ENCODE data around the gene TSTD2. TPM values are rescaled to one million over a fixed set of nuclear protein-coding genes. Genes with fewer than 3 reads are reported as not detected.

TSTD2 gene
- total RNA-seq, 1 experiment from 2014 or later: 29.2 TPM

- no peak overlapping the region for H3K9ac ChIP-seq (ENCODE audit: low read length)
- no peak for DNase-seq
- no peaks in the 10 kb centered on the region for H3K36me3 ChIP-seq (ENCODE audit: insufficient read depth, low read length)
- no peaks in the 10 kb centered on the region for H3K9me2 ChIP-seq (replicated peaks; ENCODE audit: insufficient read depth, low read length)
- H3K27ac ChIP-seq (ENCODE audit: low read length): no peak overlapping the region
- no peaks in the 10 kb centered on the region for H3K79me2 ChIP-seq (ENCODE audit: low read length)
- no peak overlapping the region for H2AFZ ChIP-seq (ENCODE audit: low read length)
- no peaks in the 10 kb centered on the region for H3K27me3 ChIP-seq (ENCODE audit: low read length)
- H3K4me1 ChIP-seq (ENCODE audit: low read length): no peaks in the 10 kb centered on the region
- no peaks in the 10 kb centered on the region for H4K20me1 ChIP-seq (ENCODE audit: insufficient read depth, low read depth, low read length)
- no peaks in the 10 kb centered on the region for H3K9me3 ChIP-seq (ENCODE audit: low read length)
- no peak overlapping the region for H3K4me2 ChIP-seq (ENCODE audit: low read depth, low read length, poor library complexity, severe bottlenecking)
- no peak overlapping the region for H3K4me3 ChIP-seq (ENCODE audit: low read length)
Measured at GRCh38 chr9:97568461-97569275, 64.5 kb downstream of the TSTD2 start.

- Histone ChIP-seq H3K9ac (ENCODE audit: low read length) (no peak overlapping the region), H3K36me3 (ENCODE audit: insufficient read depth, low read length) (no peaks in the 10 kb centered on the region), H3K9me2 (replicated peaks; ENCODE audit: insufficient read depth, low read length) (no peaks in the 10 kb centered on the region), H3K79me2 (ENCODE audit: low read length) (no peaks in the 10 kb centered on the region), H2AFZ (ENCODE audit: low read length) (no peak overlapping the region), H3K9me3 (ENCODE audit: low read length) (no peaks in the 10 kb centered on the region), H3K27ac (ENCODE audit: low read length) (no peak overlapping the region), H4K20me1 (ENCODE audit: insufficient read depth, low read depth, low read length) (no peaks in the 10 kb centered on the region), H3K4me1 (ENCODE audit: low read length) (no peaks in the 10 kb centered on the region), H3K4me3 (ENCODE audit: low read length) (no peak overlapping the region), H3K27me3 (ENCODE audit: low read length) (no peaks in the 10 kb centered on the region), H3K4me2 (ENCODE audit: low read depth, low read length, poor library complexity, severe bottlenecking) (no peak overlapping the region)
- no peak for DNase-seq
Measured at GRCh38 chr9:97567894-97568202, 65.3 kb downstream of the TSTD2 start.

- Histone ChIP-seq H3K79me2 (ENCODE audit: low read length) (no peaks in the 10 kb centered on the region), H3K27me3 (ENCODE audit: low read length) (no peaks in the 10 kb centered on the region), H3K36me3 (ENCODE audit: insufficient read depth, low read length) (no peaks in the 10 kb centered on the region), H3K9me2 (replicated peaks; ENCODE audit: insufficient read depth, low read length) (no peaks in the 10 kb centered on the region), H3K4me2 (ENCODE audit: low read depth, low read length, poor library complexity, severe bottlenecking) (no peak overlapping the region), H4K20me1 (ENCODE audit: insufficient read depth, low read depth, low read length) (no peaks in the 10 kb centered on the region), H3K9ac (ENCODE audit: low read length) (no peak overlapping the region), H3K4me1 (ENCODE audit: low read length) (no peaks in the 10 kb centered on the region), H3K27ac (ENCODE audit: low read length) (no peak overlapping the region), H3K4me3 (ENCODE audit: low read length) (no peak overlapping the region), H3K9me3 (ENCODE audit: low read length) (no peaks in the 10 kb centered on the region), H2AFZ (ENCODE audit: low read length) (no peak overlapping the region)
- DNase-seq: no peak
Measured at GRCh38 chr9:97567182-97567893, 65.8 kb downstream of the TSTD2 start.

- Histone ChIP-seq H3K79me2 (ENCODE audit: low read length) (no peaks in the 10 kb centered on the region), H3K4me2 (ENCODE audit: low read depth, low read length, poor library complexity, severe bottlenecking) (no peak overlapping the region), H3K9me3 (ENCODE audit: low read length) (no peaks in the 10 kb centered on the region), H4K20me1 (ENCODE audit: insufficient read depth, low read depth, low read length) (no peaks in the 10 kb centered on the region), H3K27me3 (ENCODE audit: low read length) (no peaks in the 10 kb centered on the region), H3K9ac (ENCODE audit: low read length) (no peak overlapping the region), H2AFZ (ENCODE audit: low read length) (no peak overlapping the region; the same call in 1 of the 2 replicates), H3K27ac (ENCODE audit: low read length) (no peak overlapping the region), H3K4me1 (ENCODE audit: low read length) (no peaks in the 10 kb centered on the region), H3K9me2 (replicated peaks; ENCODE audit: insufficient read depth, low read length) (no peaks in the 10 kb centered on the region), H3K36me3 (ENCODE audit: insufficient read depth, low read length) (no peaks in the 10 kb centered on the region), H3K4me3 (ENCODE audit: low read length) (no peak overlapping the region)
- DNase-seq: no peak
Measured at GRCh38 chr9:97565262-97565661, 67.9 kb downstream of the TSTD2 start.

GRCh38 chr9:97564291-97565175 is 68.6 kb downstream of the TSTD2 start:
- no peaks in the 10 kb centered on the region for H3K9me2 ChIP-seq (replicated peaks; ENCODE audit: insufficient read depth, low read length)
- no peak for DNase-seq

GRCh38 chr9:97563458-97564135 is 69.6 kb downstream of the TSTD2 start:
- H3K36me3 ChIP-seq (ENCODE audit: insufficient read depth, low read length): no peaks in the 10 kb centered on the region
- H3K4me1 ChIP-seq (ENCODE audit: low read length): no peaks in the 10 kb centered on the region
- no peaks in the 10 kb centered on the region for H3K9me2 ChIP-seq (replicated peaks; ENCODE audit: insufficient read depth, low read length)
- no peaks in the 10 kb centered on the region for H3K9me3 ChIP-seq (ENCODE audit: low read length)
- H3K27me3 ChIP-seq (ENCODE audit: low read length): no peaks in the 10 kb centered on the region
- H2AFZ ChIP-seq (ENCODE audit: low read length): no peak overlapping the region
- H4K20me1 ChIP-seq (ENCODE audit: insufficient read depth, low read depth, low read length): no peaks in the 10 kb centered on the region
- H3K4me3 ChIP-seq (ENCODE audit: low read length): no peak overlapping the region
- H3K4me2 ChIP-seq (ENCODE audit: low read depth, low read length, poor library complexity, severe bottlenecking): no peak overlapping the region
- H3K79me2 ChIP-seq (ENCODE audit: low read length): no peaks in the 10 kb centered on the region
- no peak overlapping the region for H3K27ac ChIP-seq (ENCODE audit: low read length)
- no peak overlapping the region for H3K9ac ChIP-seq (ENCODE audit: low read length)
- DNase-seq: no peak

More at GRCh38 chr9:97564291-97565175, 68.6 kb downstream of the TSTD2 start:
- Histone ChIP-seq H3K9ac (ENCODE audit: low read length) (no peak overlapping the region), H3K9me3 (ENCODE audit: low read length) (no peaks in the 10 kb centered on the region), H3K4me2 (ENCODE audit: low read depth, low read length, poor library complexity, severe bottlenecking) (no peak overlapping the region), H3K36me3 (ENCODE audit: insufficient read depth, low read length) (no peaks in the 10 kb centered on the region), H3K27ac (ENCODE audit: low read length) (no peak overlapping the region), H3K79me2 (ENCODE audit: low read length) (no peaks in the 10 kb centered on the region), H3K27me3 (ENCODE audit: low read length) (no peaks in the 10 kb centered on the region), H4K20me1 (ENCODE audit: insufficient read depth, low read depth, low read length) (no peaks in the 10 kb centered on the region), H2AFZ (ENCODE audit: low read length) (no peak overlapping the region), H3K4me3 (ENCODE audit: low read length) (no peak overlapping the region), H3K4me1 (ENCODE audit: low read length) (no peaks in the 10 kb centered on the region)

- Histone ChIP-seq H3K36me3 (ENCODE audit: insufficient read depth, low read length) (no peaks in the 10 kb centered on the region), H3K4me3 (ENCODE audit: low read length) (no peak overlapping the region), H3K9ac (ENCODE audit: low read length) (no peak overlapping the region), H3K4me1 (ENCODE audit: low read length) (no peaks in the 10 kb centered on the region), H2AFZ (ENCODE audit: low read length) (no peak overlapping the region), H3K27me3 (ENCODE audit: low read length) (no peaks in the 10 kb centered on the region), H3K4me2 (ENCODE audit: low read depth, low read length, poor library complexity, severe bottlenecking) (no peak overlapping the region), H3K9me3 (ENCODE audit: low read length) (no peaks in the 10 kb centered on the region), H4K20me1 (ENCODE audit: insufficient read depth, low read depth, low read length) (no peaks in the 10 kb centered on the region), H3K27ac (ENCODE audit: low read length) (no peak overlapping the region), H3K9me2 (replicated peaks; ENCODE audit: insufficient read depth, low read length) (no peaks in the 10 kb centered on the region), H3K79me2 (ENCODE audit: low read length) (no peaks in the 10 kb centered on the region)
- DNase-seq: no peak
Measured at GRCh38 chr9:97562542-97562941, 70.6 kb downstream of the TSTD2 start.
